ENCODE data around the gene SIPA1L3.

SIPA1L3 gene

DNA sequence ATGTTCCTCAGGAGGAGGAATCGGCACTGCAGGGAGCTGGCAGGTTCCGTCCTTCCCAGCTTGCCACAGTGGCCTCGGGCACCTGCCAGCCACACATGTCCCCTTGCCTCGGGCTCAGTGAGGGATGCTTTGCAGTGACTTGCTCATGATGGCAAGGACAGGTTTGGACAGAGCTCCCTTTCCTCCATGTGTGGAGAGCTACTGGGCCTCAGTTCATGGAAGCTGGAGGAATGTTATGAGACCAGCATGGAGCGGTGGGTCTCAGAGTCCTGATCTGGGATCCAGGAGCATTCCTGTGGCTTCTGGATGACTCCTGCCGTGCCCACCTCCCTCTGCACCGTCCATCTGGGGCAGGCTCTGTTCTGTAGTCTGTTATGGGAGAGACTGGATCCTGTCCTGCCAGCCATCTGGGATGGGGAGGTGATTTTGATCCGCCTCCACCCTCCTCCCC is 59.2 kb downstream of the SIPA1L3 start:
- TF ChIP-seq, protein P1, sequence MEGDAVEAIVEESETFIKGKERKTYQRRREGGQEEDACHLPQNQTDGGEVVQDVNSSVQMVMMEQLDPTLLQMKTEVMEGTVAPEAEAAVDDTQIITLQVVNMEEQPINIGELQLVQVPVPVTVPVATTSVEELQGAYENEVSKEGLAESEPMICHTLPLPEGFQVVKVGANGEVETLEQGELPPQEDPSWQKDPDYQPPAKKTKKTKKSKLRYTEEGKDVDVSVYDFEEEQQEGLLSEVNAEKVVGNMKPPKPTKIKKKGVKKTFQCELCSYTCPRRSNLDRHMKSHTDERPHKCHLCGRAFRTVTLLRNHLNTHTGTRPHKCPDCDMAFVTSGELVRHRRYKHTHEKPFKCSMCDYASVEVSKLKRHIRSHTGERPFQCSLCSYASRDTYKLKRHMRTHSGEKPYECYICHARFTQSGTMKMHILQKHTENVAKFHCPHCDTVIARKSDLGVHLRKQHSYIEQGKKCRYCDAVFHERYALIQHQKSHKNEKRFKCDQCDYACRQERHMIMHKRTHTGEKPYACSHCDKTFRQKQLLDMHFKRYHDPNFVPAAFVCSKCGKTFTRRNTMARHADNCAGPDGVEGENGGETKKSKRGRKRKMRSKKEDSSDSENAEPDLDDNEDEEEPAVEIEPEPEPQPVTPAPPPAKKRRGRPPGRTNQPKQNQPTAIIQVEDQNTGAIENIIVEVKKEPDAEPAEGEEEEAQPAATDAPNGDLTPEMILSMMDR (conservative IDR thresholded peaks at IDR 0.05; ENCODE audit: low read depth, low read length) = no peak
- Histone ChIP-seq H4K20me1 (ENCODE audit: insufficient read depth) (no peaks in the 10 kb centered on the region), H3K4me2 (no peak overlapping the region), H3K4me3 (IDR thresholded peaks at IDR 0.05; ENCODE audit: insufficient read depth, low read depth, low read length) (no peak overlapping the region), H3K79me2 (ENCODE audit: insufficient read depth, low read depth) (no peaks in the 10 kb centered on the region), H3K4me1 (ENCODE audit: low read depth, poor library complexity, severe bottlenecking) (no peaks in the 10 kb centered on the region), H2AFZ (ENCODE audit: low read depth) (no peak overlapping the region), H3K27ac (no peak overlapping the region), H3K27me3 (ENCODE audit: insufficient read depth, low read depth) (no peaks in the 10 kb centered on the region), H3K36me3 (ENCODE audit: insufficient read depth) (no peaks in the 10 kb centered on the region), H3K9ac (no peak overlapping the region)

GRCh38 chr19:37966662-37967231 is 59.7 kb downstream of the SIPA1L3 start:
- no peak overlapping the region for H3K4me2 ChIP-seq
- H3K9ac ChIP-seq = no peak overlapping the region
- H3K4me3 ChIP-seq (IDR thresholded peaks at IDR 0.05; ENCODE audit: insufficient read depth, low read depth, low read length) = no peak overlapping the region
- no peaks in the 10 kb centered on the region for H3K4me1 ChIP-seq (ENCODE audit: low read depth, poor library complexity, severe bottlenecking)
- no peaks in the 10 kb centered on the region for H4K20me1 ChIP-seq (ENCODE audit: insufficient read depth)
- no peak overlapping the region for H3K27ac ChIP-seq
- no peaks in the 10 kb centered on the region for H3K79me2 ChIP-seq (ENCODE audit: insufficient read depth, low read depth)
- TF ChIP-seq, protein P1 (conservative IDR thresholded peaks at IDR 0.05; ENCODE audit: low read depth, low read length) = no peak
- no peak overlapping the region for H2AFZ ChIP-seq (ENCODE audit: low read depth)
- H3K27me3 ChIP-seq (ENCODE audit: insufficient read depth, low read depth) = no peaks in the 10 kb centered on the region
- H3K36me3 ChIP-seq (ENCODE audit: insufficient read depth) = no peaks in the 10 kb centered on the region

DNA sequence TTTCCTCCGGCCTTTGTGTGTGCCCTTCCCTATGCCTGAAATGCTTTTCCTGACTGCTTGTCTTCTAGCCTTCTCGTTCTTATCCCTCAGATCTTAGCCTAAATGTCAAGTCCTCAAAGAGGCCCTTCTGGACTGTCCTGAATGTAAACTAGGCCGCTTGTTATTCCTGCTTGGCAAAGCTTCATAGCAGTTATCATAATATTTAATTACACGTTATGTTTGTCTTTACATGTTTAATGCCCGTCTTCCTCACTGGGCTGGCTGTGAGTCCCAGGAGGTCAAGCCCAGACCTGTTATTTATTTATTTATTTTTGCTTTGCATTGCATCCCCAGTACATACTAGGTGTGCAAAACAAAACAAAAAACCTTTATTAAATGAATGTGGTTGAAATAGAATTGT is 62.7 kb downstream of the SIPA1L3 start:
- H4K20me1 ChIP-seq (ENCODE audit: insufficient read depth) = no peaks in the 10 kb centered on the region
- no peaks in the 10 kb centered on the region for H3K79me2 ChIP-seq (ENCODE audit: insufficient read depth, low read depth)
- H3K9ac ChIP-seq = no peak overlapping the region
- H3K4me2 ChIP-seq = no peak overlapping the region
- no peaks in the 10 kb centered on the region for H3K27me3 ChIP-seq (ENCODE audit: insufficient read depth, low read depth)
- no peak overlapping the region for H3K4me3 ChIP-seq (IDR thresholded peaks at IDR 0.05; ENCODE audit: insufficient read depth, low read depth, low read length)
- TF ChIP-seq, protein P1 (conservative IDR thresholded peaks at IDR 0.05; ENCODE audit: low read depth, low read length) = no peak
- H2AFZ ChIP-seq (ENCODE audit: low read depth) = no peak overlapping the region
- no peak overlapping the region for H3K27ac ChIP-seq
- H3K36me3 ChIP-seq (ENCODE audit: insufficient read depth) = no peaks in the 10 kb centered on the region
- no peaks in the 10 kb centered on the region for H3K4me1 ChIP-seq (ENCODE audit: low read depth, poor library complexity, severe bottlenecking)

GRCh38 chr19:37970699-37971098 is 63.7 kb downstream of the SIPA1L3 start:
- H3K4me3 ChIP-seq (IDR thresholded peaks at IDR 0.05; ENCODE audit: insufficient read depth, low read depth, low read length) = no peak overlapping the region
- no peaks in the 10 kb centered on the region for H3K4me1 ChIP-seq (ENCODE audit: low read depth, poor library complexity, severe bottlenecking)
- TF ChIP-seq, protein P1 (conservative IDR thresholded peaks at IDR 0.05; ENCODE audit: low read depth, low read length) = no peak
- H3K27ac ChIP-seq = no peak overlapping the region
- no peak overlapping the region for H2AFZ ChIP-seq (ENCODE audit: low read depth)
- no peak overlapping the region for H3K9ac ChIP-seq
- no peaks in the 10 kb centered on the region for H3K36me3 ChIP-seq (ENCODE audit: insufficient read depth)
- H3K79me2 ChIP-seq (ENCODE audit: insufficient read depth, low read depth) = no peaks in the 10 kb centered on the region
- no peak overlapping the region for H3K4me2 ChIP-seq
- H3K27me3 ChIP-seq (ENCODE audit: insufficient read depth, low read depth) = no peaks in the 10 kb centered on the region
- no peaks in the 10 kb centered on the region for H4K20me1 ChIP-seq (ENCODE audit: insufficient read depth)

Data from KMS-11 (cell line).